Prostate gland (tissue), 2 donors: ENCODE results near the gene CMA1. TPM values are rescaled to one million over a fixed set of nuclear protein-coding genes. Genes with fewer than 3 reads are reported as not detected.
"Not testable (repeated sequence)": the region's sequence is repeated elsewhere in the genome, so short reads cannot be mapped to it uniquely, and the experiment has no call there.

Source experiments
- DNase-seq: peaks from one replicate; pipeline ENCODE4 v3.0.0-alpha.2; 2019; ENCODE audit warnings: low spot score
- H3K27ac ChIP-seq, 2 donors: fragments of 200-600 bp; sonication (generic); 2 replicates each; pipeline ENCODE4 v1.5.1; 2017 to 2019
- H3K27me3 ChIP-seq: fragments of 200-600 bp; sonication (generic); replicated peaks from 2 replicates; pipeline ENCODE4 v1.5.1; 2019; ENCODE audit not compliant: insufficient read depth
- H3K36me3 ChIP-seq, 2 donors: fragments of 200-600 bp; sonication (generic); 1 replicate in 1 of 2; 2 replicates in 1 of 2; pipeline versions ENCODE4 v1.5.1 to v1.8.1; 2017 to 2019
- H3K4me1 ChIP-seq: fragments of 200-600 bp; sonication (generic); replicated peaks from 2 replicates; pipeline ENCODE4 v1.5.1; 2019
- H3K4me3 ChIP-seq, 2 donors: fragments of 200-600 bp; sonication (generic); 2 replicates each; pipeline ENCODE4 v1.5.1; 2017 to 2019
- H3K9me3 ChIP-seq: fragments of 200-600 bp; sonication (generic); 2 replicates; pipeline ENCODE4 v1.5.1; 2017
- CTCF ChIP-seq, 4 experiments: fragments of 200-600 bp in 2 of 4; fragments of 450-650 bp in 2 of 4; sonication (generic) in 2 of 4; IDR thresholded peaks; 1 replicate in 3 of 4; 2 replicates in 1 of 4; pipeline ENCODE4 v1.5.1; 2016 to 2019; ENCODE audit warnings: antibody characterized with exemption in 4 of 4, mild to moderate bottlenecking in 2 of 4, moderate library complexity in 2 of 4
- POLR2A ChIP-seq: fragments of 450-650 bp; IDR thresholded peaks from one replicate; pipeline ENCODE4 v1.6.1; 2016; ENCODE audit warnings: antibody characterized with exemption, mild to moderate bottlenecking
- POLR2AphosphoS5 ChIP-seq: sonication (generic); formaldehyde crosslinking; IDR thresholded peaks from one replicate; pipeline ENCODE4 v1.6.1; 2017; ENCODE audit warnings: antibody characterized with exemption
- WGBS: methylation state at CpG from one replicate; pipeline ENCODE4 v1.1.5; 2018; 5-methylcytosine and 5-hydroxymethylcytosine counted together
- intact Hi-C: fragments of 100-400 bp; cut with DNase I; formaldehyde crosslinking; loops from one replicate; pipeline ENCODE4 v1.14.2; 2022
- total RNA-seq, 2 donors: library from RNA; depleted of rRNA; stranded (reverse); fragments of >200 nt; gene quantifications; one replicate each; pipeline ENCODE4 v1.1.0, GENCODE V29; 2016

Gene CMA1
- total RNA-seq, 2 donors from 2014 or later: not detected

GRCh38 chr14:24506443-24506842 lies 1.6 kb downstream of the CMA1 start:
- no peak for TF ChIP-seq CTCF (IDR thresholded peaks at IDR 0.05)
- no peak for TF ChIP-seq POLR2A
- TF ChIP-seq POLR2AphosphoS5: no peak
- intact Hi-C loops: no loop called here
- WGBS: 78% methylated on average over 6 of the region's 6 CpGs

DNA sequence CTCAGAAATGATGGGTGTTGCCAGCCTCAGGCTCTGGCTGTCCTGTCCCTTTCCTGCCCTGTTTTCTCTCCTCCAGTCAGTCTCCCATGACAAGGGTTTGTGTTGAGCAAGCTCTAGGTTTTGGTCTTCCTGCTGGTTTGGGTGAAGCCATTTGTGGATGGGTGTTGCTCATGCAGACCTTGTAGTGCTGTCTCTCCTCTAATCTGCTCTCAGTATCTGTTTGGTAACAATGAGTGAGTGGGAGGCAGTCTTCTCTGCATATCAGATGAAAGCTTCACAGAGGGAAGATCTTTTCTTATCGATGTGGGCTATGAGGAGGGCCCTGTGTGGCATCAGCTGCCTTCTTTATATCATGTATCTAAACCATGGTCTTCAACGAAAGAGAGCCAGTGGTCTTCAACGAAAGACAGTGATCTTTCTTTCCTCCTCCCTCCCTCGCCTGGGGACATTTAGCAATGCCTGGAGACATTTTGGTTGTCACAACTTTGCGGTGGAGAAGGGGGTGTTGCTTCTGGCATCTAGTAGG lies 3.6 kb downstream of the CMA1 start:
- 80% methylated on average over 5 of the region's 5 CpGs for WGBS
- Histone ChIP-seq H3K9me3 (no peaks in the 10 kb centered on the region), H3K4me3 (no peak overlapping the region), H3K27me3 (no peaks in the 10 kb centered on the region), H3K36me3 (no peaks in the 10 kb centered on the region), H3K4me1 (no peaks in the 10 kb centered on the region), H3K27ac (no peak overlapping the region)
- DNase-seq: no peak
- no peak for TF ChIP-seq POLR2A
- no peak for TF ChIP-seq POLR2AphosphoS5
- no peak for TF ChIP-seq CTCF (IDR thresholded peaks at IDR 0.05)
- intact Hi-C loops: no loop called here

More at GRCh38 chr14:24506443-24506842, 1.6 kb downstream of the CMA1 start:
- no peaks in the 10 kb centered on the region for H3K36me3 ChIP-seq
- H3K4me1 ChIP-seq: no peaks in the 10 kb centered on the region
- H3K27me3 ChIP-seq: no peaks in the 10 kb centered on the region
- no peak for DNase-seq
- no peak overlapping the region for H3K4me3 ChIP-seq
- no peaks in the 10 kb centered on the region for H3K9me3 ChIP-seq
- H3K27ac ChIP-seq: no peak overlapping the region

- 75% methylated on average over 19 of the region's 19 CpGs for WGBS
- H3K4me1 ChIP-seq, intact Hi-C loops: not testable (repeated sequence)
Observed at GRCh38 chr14:24491586-24492408, 16.3 kb downstream of the CMA1 start.

DNA sequence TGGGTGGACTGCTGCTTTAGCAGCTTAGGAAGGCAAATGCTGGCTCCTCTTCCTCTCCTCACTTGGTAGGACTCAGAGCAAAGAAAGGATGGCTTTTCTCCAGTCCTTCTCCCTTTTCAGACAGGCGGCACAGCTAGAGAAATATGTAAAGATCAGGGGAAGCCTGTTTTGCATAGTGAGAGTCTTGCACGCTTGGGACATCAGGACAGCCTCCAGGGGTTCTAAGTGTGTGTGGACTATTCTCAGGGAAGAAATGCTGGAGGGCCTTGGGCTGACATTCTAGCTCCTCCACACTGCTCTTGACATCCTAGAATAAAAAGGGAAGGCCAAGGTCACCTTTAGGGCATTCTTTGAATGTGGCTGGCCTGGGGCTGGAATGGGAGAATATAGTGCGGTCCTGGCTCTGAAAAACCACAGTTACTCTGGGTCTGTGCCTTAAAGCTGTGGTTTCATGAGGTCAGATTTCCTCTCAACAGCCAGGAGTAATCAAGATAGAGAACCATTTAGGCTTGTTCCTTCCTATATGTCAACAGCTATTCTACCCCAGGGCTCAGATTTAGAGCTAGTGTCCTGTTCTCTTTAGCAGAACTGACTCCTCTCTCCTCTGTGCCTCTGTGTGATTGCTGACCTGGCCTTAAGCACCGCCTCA lies 24.3 kb downstream of the CMA1 start:
- WGBS: 67% methylated on average over 4 of the region's 4 CpGs

More at GRCh38 chr14:24491586-24492408, 16.3 kb downstream of the CMA1 start:
- not testable (repeated sequence) for H3K4me3 ChIP-seq, H3K36me3 ChIP-seq, DNase-seq, H3K27me3 ChIP-seq, H3K27ac ChIP-seq, H3K9me3 ChIP-seq

DNA sequence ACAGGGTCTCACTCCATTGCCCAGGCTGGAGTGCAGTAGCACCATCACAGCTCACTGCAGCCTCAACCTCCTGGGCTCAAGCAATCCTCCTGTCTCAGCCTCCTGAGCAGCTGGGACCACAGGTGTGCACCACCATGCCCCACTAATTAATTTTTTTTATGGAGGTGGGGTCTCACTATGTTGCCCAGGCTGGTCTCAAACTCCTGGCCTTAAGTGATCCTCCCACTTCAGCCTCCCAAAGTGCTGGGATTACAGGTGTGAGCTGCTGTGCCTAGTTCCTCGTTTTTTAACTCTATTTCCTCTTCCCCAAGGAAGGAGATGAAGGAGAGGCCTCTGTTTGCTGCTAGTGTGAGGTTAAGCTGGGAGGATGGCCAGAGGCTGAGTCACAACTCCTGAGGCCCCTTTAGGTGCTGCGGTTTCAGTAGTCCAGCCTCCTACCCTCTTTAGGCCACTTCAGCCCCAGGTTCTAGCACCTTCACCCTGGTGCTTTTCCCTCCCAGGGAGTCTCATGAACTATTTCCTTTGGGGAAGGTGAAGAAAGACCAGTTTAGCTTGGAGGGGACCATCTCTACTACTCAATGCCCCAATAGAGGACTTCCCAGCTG lies 25.3 kb downstream of the CMA1 start:
- H3K27ac ChIP-seq, intact Hi-C loops, H3K27me3 ChIP-seq, H3K4me3 ChIP-seq, H3K9me3 ChIP-seq, DNase-seq, H3K4me1 ChIP-seq, H3K36me3 ChIP-seq: not testable (repeated sequence)
- WGBS: 70% methylated on average over 2 of the region's 2 CpGs

More for the DNA sequence above, 24.3 kb downstream of the CMA1 start:
- Histone ChIP-seq H3K4me1 (no peaks in the 10 kb centered on the region), H3K9me3 (no peaks in the 10 kb centered on the region), H3K27ac (no peak overlapping the region), H3K36me3 (no peaks in the 10 kb centered on the region), H3K27me3 (no peaks in the 10 kb centered on the region), H3K4me3 (no peak overlapping the region)
- DNase-seq: no peak
- intact Hi-C loops: no loop called here
- TF ChIP-seq POLR2AphosphoS5 (no peak), POLR2A (no peak), CTCF (IDR thresholded peaks at IDR 0.05) (no peak)
